HepG2 (cell line): ENCODE measurements around the gene NOL12. TPM values are rescaled to one million over a fixed set of nuclear protein-coding genes. Genes with fewer than 3 reads are reported as not detected.

Source experiments
- BORCS8-MEF2B ChIP-seq: sonication (generic); formaldehyde crosslinking; IDR thresholded peaks from 2 replicates; pipeline ENCODE4 v1.8.0; 2022; ENCODE audit warnings: mild to moderate bottlenecking, missing genetic modification reagents
- CAMTA2 ChIP-seq: sonication (generic); formaldehyde crosslinking; IDR thresholded peaks from 2 replicates; pipeline ENCODE4 v1.4.0; 2020; ENCODE audit warnings: mild to moderate bottlenecking, missing genetic modification reagents, borderline replicate concordance
- ELF4 ChIP-seq: sonication (generic); formaldehyde crosslinking; IDR thresholded peaks from 2 replicates; pipeline ENCODE4 v1.5.0; 2020; ENCODE audit warnings: missing genetic modification reagents, mild to moderate bottlenecking, moderate library complexity, borderline replicate concordance
- HDAC2 ChIP-seq: sonication (generic); formaldehyde crosslinking; IDR thresholded peaks from 2 replicates; pipeline ENCODE4 v1.4.0; 2020; ENCODE audit warnings: missing genetic modification reagents
- NFYB ChIP-seq: sonication (generic); formaldehyde crosslinking; IDR thresholded peaks from 2 replicates; pipeline ENCODE4 v1.4.0; 2020; ENCODE audit warnings: missing genetic modification reagents
- RBAK ChIP-seq: sonication (generic); formaldehyde crosslinking; IDR thresholded peaks from 2 replicates; pipeline ENCODE4 v1.5.1; 2020; ENCODE audit warnings: mild to moderate bottlenecking, missing genetic modification reagents
- REXO4 ChIP-seq: sonication (generic); formaldehyde crosslinking; IDR thresholded peaks from 2 replicates; pipeline ENCODE4 v1.8.0; 2022; ENCODE audit warnings: missing genetic modification reagents, mild to moderate bottlenecking, borderline replicate concordance
- SRF ChIP-seq: IDR thresholded peaks from 2 replicates; pipeline ENCODE4 v1.6.1; 2011; ENCODE audit warnings: mild to moderate bottlenecking, low read depth, low read length, moderate library complexity
- SRSF9 ChIP-seq: fragments of 200-400 bp; formaldehyde crosslinking; IDR thresholded peaks from 2 replicates; pipeline ENCODE4 v1.6.1; 2018; ENCODE audit warnings: borderline replicate concordance, mild to moderate bottlenecking, low read depth, low read length; ENCODE audit not compliant: insufficient read depth, poor library complexity, severe bottlenecking
- TARDBP ChIP-seq: sonication (generic); formaldehyde crosslinking; IDR thresholded peaks from 2 replicates; pipeline ENCODE4 v1.8.0; 2022; ENCODE audit warnings: mild to moderate bottlenecking, missing genetic modification reagents
- TBX2 ChIP-seq: sonication (generic); formaldehyde crosslinking; IDR thresholded peaks from 2 replicates; pipeline ENCODE4 v1.5.0; 2020; ENCODE audit warnings: missing genetic modification reagents, mild to moderate bottlenecking, borderline replicate concordance
- TCF12 ChIP-seq, 2 experiments: fragments of 450-650 bp in 1 of 2; sonication (generic) in 1 of 2; formaldehyde crosslinking in 1 of 2; IDR thresholded peaks; 2 replicates each; pipeline versions ENCODE4 v1.6.1 to v1.8.0; 2017 to 2022; ENCODE audit warnings: antibody characterized with exemption in 1 of 2, mild to moderate bottlenecking in 1 of 2, missing genetic modification reagents in 1 of 2, moderate library complexity in 1 of 2
- ZBTB44 ChIP-seq: sonication (generic); formaldehyde crosslinking; IDR thresholded peaks from 2 replicates; pipeline ENCODE4 v1.4.0; 2020; ENCODE audit warnings: missing genetic modification reagents
- ZBTB7A ChIP-seq: sonication (generic); formaldehyde crosslinking; IDR thresholded peaks from 2 replicates; pipeline ENCODE4 v1.8.0; 2022; ENCODE audit warnings: mild to moderate bottlenecking, missing genetic modification reagents
- ZC3H13 ChIP-seq: sonication (generic); formaldehyde crosslinking; IDR thresholded peaks from 2 replicates; pipeline ENCODE4 v1.8.1; 2023; ENCODE audit warnings: mild to moderate bottlenecking, missing genetic modification reagents, moderate library complexity
- ZFP1 ChIP-seq: IDR thresholded peaks from 2 replicates; pipeline ENCODE4 v1.6.1; 2016
- ZMYM3 ChIP-seq: sonication (generic); formaldehyde crosslinking; IDR thresholded peaks from 2 replicates; pipeline ENCODE4 v1.5.1; 2020; ENCODE audit warnings: mild to moderate bottlenecking, missing genetic modification reagents
- ZNF678 ChIP-seq: sonication (generic); formaldehyde crosslinking; IDR thresholded peaks from 2 replicates; pipeline ENCODE4 v1.4.0; 2020; ENCODE audit warnings: mild to moderate bottlenecking, missing genetic modification reagents
- polyA plus RNA-seq, 8 experiments: library from polyadenylated mRNA; depleted of rRNA in 3 of 8; stranded (reverse) in 7 of 8; unstranded in 1 of 8; fragments of >200 nt; fragmentation: Illumina TruSeq in 4 of 8; extraction: Trizol in 4 of 8; gene quantifications; 2 replicates each; pipeline versions ENCODE4 v1.2.1 to v1.2.3, GENCODE V29; 2011 to 2016; ENCODE audit warnings: low read depth in 4 of 8, missing spikeins in 1 of 8, mixed read lengths in 1 of 8; ENCODE audit not compliant: insufficient read depth in 1 of 8
- total RNA-seq, 5 experiments: library from RNA; depleted of rRNA; stranded (reverse); fragments of >200 nt; fragmentation: Illumina TruSeq; extraction: Trizol; gene quantifications; 2 replicates each; pipeline ENCODE4 v1.2.3, GENCODE V29; 2016; ENCODE audit warnings: low read depth in 1 of 5
- TF ChIP-seq, protein P1 (sequence below), 2 experiments: fragments of 450-650 bp in 1 of 2; sonication (generic) in 1 of 2; formaldehyde crosslinking in 1 of 2; IDR thresholded peaks; 2 replicates each; pipeline versions ENCODE4 v1.6.1 to v1.8.0; 2016 to 2022; ENCODE audit warnings: antibody characterized with exemption in 1 of 2, mild to moderate bottlenecking in 1 of 2, missing genetic modification reagents in 1 of 2

Gene NOL12
- total and polyA plus RNA-seq, 2 of the 13 experiments (the other 11 are each of a cell fraction or from before 2014, with no cell fraction given), result 14.3 to 31.4 TPM

DNA sequence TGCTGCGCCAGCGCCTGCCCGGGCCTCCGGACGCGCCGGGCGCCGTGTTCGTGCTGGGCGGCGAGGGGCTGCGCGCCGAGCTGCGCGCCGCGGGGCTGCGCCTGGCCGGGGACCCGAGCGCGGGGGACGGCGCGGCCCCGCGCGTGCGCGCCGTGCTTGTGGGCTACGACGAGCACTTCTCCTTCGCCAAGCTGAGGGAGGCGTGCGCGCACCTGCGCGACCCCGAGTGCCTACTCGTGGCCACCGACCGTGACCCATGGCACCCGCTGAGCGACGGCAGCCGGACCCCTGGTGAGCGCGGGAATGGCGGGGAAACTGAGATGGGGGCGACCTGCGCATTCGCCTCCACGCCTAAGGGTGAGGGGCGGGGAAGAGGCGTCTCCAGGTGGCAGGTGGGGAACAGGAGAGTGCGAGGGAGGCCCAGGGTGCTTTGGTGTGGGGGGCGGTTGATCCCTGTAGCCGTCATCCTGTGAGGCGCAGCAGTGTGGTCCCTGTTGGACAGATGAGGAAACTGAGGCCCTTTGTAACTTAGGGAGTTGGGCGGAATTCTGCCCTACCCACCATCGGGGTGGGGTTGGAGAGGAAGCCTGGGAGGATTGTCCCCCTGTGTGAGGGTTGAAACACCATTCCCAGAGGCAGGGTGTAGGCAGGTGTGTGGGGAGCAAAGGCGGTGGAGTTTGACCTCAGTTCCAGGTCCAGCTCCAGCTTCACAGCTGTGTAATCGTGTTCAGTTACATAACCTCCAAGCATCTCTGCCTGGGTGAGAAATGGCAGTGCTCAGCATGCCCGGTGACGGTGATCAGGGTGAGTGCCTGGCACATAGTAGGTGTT lies 26.9 kb upstream of the NOL12 start (continued):
- TF ChIP-seq ZNF678 (CRISPR knock-in tag) (no peak), TCF12 (IDR thresholded peaks at IDR 0.05) (no peak), TCF12 (CRISPR knock-in tag; IDR thresholded peaks at IDR 0.05) (peak; percentile 77; the same call in 1 of the 2 replicates), ELF4 (no peak), NFYB (CRISPR knock-in tag) (no peak), ZMYM3 (CRISPR knock-in tag) (peak; percentile 81), ZFP1 (no peak), RBAK (CRISPR knock-in tag) (no peak), TARDBP (peak; percentile 80; the same call in 1 of the 2 replicates), ZC3H13 (CRISPR knock-in tag) (no peak), SRSF9 (no peak), HDAC2 (CRISPR knock-in tag) (peak; percentile 90), ZBTB7A (0 out of 2 replicates have a peak, but pooled peaks have one; percentile 28), REXO4 (CRISPR knock-in tag) (no peak), SRF (no peak), ZBTB44 (no peak), CAMTA2 (no peak), TBX2 (CRISPR knock-in tag) (peak; percentile 89), BORCS8-MEF2B (CRISPR knock-in tag) (peak; percentile 29; the same call in 1 of the 2 replicates)
- TF ChIP-seq, protein P1, sequence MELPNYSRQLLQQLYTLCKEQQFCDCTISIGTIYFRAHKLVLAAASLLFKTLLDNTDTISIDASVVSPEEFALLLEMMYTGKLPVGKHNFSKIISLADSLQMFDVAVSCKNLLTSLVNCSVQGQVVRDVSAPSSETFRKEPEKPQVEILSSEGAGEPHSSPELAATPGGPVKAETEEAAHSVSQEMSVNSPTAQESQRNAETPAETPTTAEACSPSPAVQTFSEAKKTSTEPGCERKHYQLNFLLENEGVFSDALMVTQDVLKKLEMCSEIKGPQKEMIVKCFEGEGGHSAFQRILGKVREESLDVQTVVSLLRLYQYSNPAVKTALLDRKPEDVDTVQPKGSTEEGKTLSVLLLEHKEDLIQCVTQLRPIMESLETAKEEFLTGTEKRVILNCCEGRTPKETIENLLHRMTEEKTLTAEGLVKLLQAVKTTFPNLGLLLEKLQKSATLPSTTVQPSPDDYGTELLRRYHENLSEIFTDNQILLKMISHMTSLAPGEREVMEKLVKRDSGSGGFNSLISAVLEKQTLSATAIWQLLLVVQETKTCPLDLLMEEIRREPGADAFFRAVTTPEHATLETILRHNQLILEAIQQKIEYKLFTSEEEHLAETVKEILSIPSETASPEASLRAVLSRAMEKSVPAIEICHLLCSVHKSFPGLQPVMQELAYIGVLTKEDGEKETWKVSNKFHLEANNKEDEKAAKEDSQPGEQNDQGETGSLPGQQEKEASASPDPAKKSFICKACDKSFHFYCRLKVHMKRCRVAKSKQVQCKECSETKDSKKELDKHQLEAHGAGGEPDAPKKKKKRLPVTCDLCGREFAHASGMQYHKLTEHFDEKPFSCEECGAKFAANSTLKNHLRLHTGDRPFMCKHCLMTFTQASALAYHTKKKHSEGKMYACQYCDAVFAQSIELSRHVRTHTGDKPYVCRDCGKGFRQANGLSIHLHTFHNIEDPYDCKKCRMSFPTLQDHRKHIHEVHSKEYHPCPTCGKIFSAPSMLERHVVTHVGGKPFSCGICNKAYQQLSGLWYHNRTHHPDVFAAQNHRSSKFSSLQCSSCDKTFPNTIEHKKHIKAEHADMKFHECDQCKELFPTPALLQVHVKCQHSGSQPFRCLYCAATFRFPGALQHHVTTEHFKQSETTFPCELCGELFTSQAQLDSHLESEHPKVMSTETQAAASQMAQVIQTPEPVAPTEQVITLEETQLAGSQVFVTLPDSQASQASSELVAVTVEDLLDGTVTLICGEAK (IDR thresholded peaks at IDR 0.05), result no peak
- TF ChIP-seq, protein P1 (CRISPR knock-in tag; IDR thresholded peaks at IDR 0.05), result peak; percentile 42; the same call in 1 of the 2 replicates
